ENCODE results near the gene PPP6R3. TPM values are rescaled to one million over a fixed set of nuclear protein-coding genes. Genes with fewer than 3 reads are reported as not detected.
A peak's percentile ranks its signal among the peaks of the same experiment; 100 is the strongest.
"Not testable (repeated sequence)": the region's sequence is repeated elsewhere in the genome, so short reads cannot be mapped to it uniquely, and the experiment has no call there.

PPP6R3 gene
- total and polyA plus RNA-seq, 5 experiments from 2014 or later, result 44.0 to 169 (median 46.6) TPM

DNA sequence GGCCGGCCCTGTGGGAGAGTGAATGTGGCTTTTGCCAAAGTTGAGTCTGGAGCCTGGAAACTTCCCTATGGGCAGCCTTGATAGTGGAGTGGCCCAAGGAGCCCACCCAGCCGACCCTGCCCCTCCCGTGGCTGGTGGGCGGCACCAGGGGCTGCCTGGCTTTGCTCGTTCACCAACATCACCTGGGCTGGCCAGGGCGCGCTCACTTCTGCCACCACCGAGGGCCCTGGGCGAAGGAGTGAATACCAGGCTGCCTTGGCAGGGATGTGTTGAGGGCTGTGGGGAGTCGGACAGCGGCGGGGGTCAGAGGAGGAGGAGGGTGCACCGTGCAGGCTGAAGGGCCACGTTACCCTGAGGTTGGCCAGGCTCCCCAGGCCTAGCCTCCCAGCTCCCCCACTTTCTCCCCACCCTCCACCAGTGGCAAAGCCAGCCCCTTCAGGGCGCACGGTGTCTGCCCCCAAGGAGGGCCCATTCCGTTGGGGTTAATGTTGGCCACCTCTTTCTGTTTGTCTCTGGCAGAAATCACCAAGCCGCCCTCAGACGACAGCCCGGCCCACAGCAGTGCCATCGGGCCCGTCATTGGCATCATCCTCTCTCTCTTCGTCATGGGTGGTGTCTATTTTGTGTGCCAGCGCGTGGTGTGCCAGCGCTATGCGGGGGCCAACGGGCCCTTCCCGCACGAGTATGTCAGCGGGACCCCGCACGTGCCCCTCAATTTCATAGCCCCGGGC, 22.5 kb upstream of the PPP6R3 start:
- Mint-ChIP-seq H3K27ac (peak overlapping the region in 1 of 10 donors; percentile 18), H3K9me3 (no peaks in the 10 kb centered on the region), H3K4me3 (no peak overlapping the region), H3K36me3 (no peaks in the 10 kb centered on the region), H3K4me1 (peaks cover 0 to 18% (median 2%) of the 10 kb centered on the region in 4 donors), H3K27me3 (no peaks in the 10 kb centered on the region)
- no peak for ATAC-seq
- no peak for DNase-seq
- POLR2A ChIA-PET, result no interaction called here

DNA sequence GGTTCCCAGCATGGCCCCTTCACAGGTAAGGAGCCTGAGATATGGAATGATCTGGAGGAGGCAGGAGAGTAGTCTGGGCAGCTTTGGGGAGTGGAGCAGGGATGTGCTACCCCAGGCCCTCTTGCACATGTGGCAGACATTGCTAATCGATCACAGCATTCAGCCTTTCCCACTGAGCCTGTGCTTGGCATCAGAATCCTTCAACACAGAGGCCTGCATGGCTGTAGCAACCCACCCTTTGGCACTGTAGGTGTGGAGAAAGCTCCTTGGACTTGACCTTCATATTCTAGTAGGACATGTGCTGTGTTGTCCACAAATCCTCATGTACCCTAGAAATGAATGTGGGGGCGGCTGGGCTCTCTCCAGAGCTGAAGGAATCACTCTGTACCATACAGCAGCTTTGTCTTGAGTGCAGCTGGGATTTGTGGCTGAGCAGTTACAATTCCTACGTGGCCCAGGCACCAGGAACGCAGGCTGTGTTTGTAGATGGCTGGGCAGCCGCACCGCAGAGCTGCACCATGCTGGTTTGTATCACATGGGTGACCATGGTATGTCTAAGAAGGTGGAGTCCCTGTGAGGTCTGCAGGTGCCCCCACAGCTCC, 21.8 kb upstream of the PPP6R3 start:
- DNase-seq, result no peak

DNA sequence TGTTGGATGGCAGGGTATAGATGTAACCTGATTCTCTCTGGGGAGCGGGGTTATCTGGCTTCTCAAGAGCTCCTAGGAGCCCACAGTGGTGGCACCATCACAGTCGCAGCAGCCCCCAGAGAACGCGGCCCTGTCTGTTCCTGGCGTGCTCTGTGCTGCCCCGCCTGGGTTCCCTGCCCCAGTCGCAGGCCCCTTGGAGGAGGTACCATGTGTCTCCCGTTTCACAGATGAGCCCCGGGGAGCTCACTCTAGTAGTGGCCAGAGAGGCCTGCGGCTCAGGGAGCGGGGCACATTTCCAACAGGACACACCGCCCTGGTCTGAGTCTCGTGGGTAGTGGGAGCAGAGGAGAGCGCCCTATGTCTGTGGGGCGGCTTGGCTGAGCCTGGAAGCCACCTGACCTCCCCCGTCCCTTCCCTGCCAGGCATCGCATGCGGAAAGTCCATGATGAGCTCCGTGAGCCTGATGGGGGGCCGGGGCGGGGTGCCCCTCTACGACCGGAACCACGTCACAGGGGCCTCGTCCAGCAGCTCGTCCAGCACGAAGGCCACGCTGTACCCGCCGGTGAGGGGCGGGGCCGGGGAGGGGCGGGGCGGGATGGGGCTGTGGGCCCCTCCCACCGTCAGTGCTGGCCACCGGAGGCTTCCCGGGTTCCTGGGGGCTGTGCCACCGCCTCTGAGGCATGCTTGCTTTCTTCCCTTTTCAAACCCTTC, 21.0 kb upstream of the PPP6R3 start:
- peaks cover 0 to 18% (median 2%) of the 10 kb centered on the region in 4 donors for H3K4me1 Mint-ChIP-seq
- H3K4me3 Mint-ChIP-seq, result no peak overlapping the region
- H3K27me3 Mint-ChIP-seq, result no peaks in the 10 kb centered on the region
- no peaks in the 10 kb centered on the region for H3K36me3 Mint-ChIP-seq
- POLR2A ChIA-PET, result no interaction called here
- no peak for ATAC-seq
- H3K9me3 Mint-ChIP-seq, result no peaks in the 10 kb centered on the region
- no peak for DNase-seq
- H3K27ac Mint-ChIP-seq, result no peak overlapping the region

More for the DNA sequence above, 21.8 kb upstream of the PPP6R3 start:
- H3K27ac Mint-ChIP-seq, result peak overlapping the region in 1 of 10 donors; percentile 18
- H3K4me1 Mint-ChIP-seq, result peaks cover 0 to 18% (median 2%) of the 10 kb centered on the region in 4 donors
- no peaks in the 10 kb centered on the region for H3K9me3 Mint-ChIP-seq
- POLR2A ChIA-PET, result no interaction called here
- no peaks in the 10 kb centered on the region for H3K36me3 Mint-ChIP-seq
- H3K4me3 Mint-ChIP-seq, result no peak overlapping the region
- H3K27me3 Mint-ChIP-seq, result no peaks in the 10 kb centered on the region
- no peak for ATAC-seq

- POLR2A ChIA-PET, result interaction anchor here (1.0 kb wide), 1 partner anchor 20 kb away, joined by 3 read pairs; the partner anchor contains the start of gene PPP6R3
- H3K27ac Mint-ChIP-seq, result peak overlapping the region in 1 of 10 donors; percentile 85
Measured at GRCh38 chr11:68440224-68440623, 20.3 kb upstream of the PPP6R3 start.

DNA sequence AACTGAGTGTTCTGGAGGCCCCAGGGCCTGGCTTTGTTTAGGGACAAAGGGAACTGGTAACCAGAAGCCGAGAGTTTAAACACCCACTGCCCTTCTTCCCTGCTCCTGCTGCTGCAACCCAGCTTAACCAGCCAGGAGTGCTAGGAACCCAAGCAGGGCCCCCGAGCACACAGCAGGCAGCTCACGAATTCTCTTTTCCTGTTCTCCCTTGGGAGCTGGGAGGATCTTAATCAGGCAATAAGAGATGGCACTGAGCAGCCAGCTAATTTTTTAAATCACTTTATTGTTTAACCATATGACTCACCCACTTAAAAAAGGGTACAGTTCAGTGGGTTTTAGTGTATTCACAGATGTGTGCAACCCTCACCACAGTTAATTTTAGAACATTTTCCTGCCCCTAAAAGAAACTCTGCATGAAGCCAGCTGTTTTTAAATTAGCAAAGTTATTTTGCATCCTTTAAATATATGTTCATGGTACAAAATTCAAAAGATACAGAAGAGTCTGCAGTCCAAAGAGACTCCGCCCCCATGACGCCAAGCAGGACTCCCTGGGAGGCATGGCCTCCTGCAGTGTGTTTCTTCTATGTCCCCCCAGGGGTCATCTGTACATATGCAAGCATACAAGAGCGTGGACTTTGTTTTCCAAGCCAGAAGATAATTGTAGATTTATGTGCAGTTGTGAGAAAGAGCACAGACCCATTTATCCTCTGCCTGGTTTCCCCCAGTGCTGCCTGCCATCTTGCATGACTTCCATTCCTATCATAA, 18.9 kb upstream of the PPP6R3 start:
- Mint-ChIP-seq H3K4me3 (peak overlapping the region in 1 of 10 donors; percentile 28), H3K9me3 (no peaks in the 10 kb centered on the region), H3K27ac (peak overlapping the region in 2 of 10 donors; percentile 26 to 28), H3K27me3 (no peaks in the 10 kb centered on the region), H3K4me1 (peaks cover 0 to 18% (median 2%) of the 10 kb centered on the region in 4 donors), H3K36me3 (no peaks in the 10 kb centered on the region)
- POLR2A ChIA-PET, result no interaction called here
- ATAC-seq (no peak), DNase-seq (no peak)

More at GRCh38 chr11:68440224-68440623, 20.3 kb upstream of the PPP6R3 start:
- H3K4me1 Mint-ChIP-seq, result peaks cover 0 to 18% (median 2%) of the 10 kb centered on the region in 4 donors
- H3K27me3 Mint-ChIP-seq, result no peaks in the 10 kb centered on the region
- no peaks in the 10 kb centered on the region for H3K9me3 Mint-ChIP-seq
- ATAC-seq (no peak), DNase-seq (no peak)
- no peak overlapping the region for H3K4me3 Mint-ChIP-seq
- no peaks in the 10 kb centered on the region for H3K36me3 Mint-ChIP-seq

- POLR2A ChIA-PET, result no interaction called here
- H3K36me3 Mint-ChIP-seq, result no peaks in the 10 kb centered on the region
- ATAC-seq (no peak), DNase-seq (no peak)
- H3K4me1 Mint-ChIP-seq, result peaks cover 2 to 18% (median 2%) of the 10 kb centered on the region in 4 donors
- no peaks in the 10 kb centered on the region for H3K9me3 Mint-ChIP-seq
- no peak overlapping the region for H3K27ac Mint-ChIP-seq
- H3K4me3 Mint-ChIP-seq, result no peak overlapping the region
- no peaks in the 10 kb centered on the region for H3K27me3 Mint-ChIP-seq
Measured at GRCh38 chr11:68442433-68442832, 18.1 kb upstream of the PPP6R3 start.

DNA sequence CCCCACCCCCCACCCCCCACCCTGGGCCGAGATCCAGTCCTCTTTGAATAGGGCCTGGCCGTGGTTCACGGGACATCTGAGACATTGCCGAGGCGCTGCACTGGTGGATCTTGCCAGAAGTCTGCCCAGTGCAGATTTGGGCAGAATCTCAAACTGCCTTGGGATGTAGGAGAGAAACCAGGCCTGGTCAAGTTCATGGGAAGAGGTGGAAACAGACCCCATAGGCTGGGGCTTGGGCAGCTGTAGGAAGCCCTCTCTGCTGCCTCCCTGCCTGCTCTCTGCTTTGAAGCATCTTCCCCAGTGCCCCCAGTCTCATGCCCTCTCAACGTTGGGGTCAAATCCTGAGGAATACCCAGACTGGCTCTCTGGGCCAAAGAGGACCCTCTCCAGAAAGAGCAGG, 16.0 kb upstream of the PPP6R3 start:
- Mint-ChIP-seq H3K4me1 (peaks cover 2 to 19% (median 7%) of the 10 kb centered on the region in 4 donors), H3K27me3 (no peaks in the 10 kb centered on the region)
- DNase-seq, result no peak

DNA sequence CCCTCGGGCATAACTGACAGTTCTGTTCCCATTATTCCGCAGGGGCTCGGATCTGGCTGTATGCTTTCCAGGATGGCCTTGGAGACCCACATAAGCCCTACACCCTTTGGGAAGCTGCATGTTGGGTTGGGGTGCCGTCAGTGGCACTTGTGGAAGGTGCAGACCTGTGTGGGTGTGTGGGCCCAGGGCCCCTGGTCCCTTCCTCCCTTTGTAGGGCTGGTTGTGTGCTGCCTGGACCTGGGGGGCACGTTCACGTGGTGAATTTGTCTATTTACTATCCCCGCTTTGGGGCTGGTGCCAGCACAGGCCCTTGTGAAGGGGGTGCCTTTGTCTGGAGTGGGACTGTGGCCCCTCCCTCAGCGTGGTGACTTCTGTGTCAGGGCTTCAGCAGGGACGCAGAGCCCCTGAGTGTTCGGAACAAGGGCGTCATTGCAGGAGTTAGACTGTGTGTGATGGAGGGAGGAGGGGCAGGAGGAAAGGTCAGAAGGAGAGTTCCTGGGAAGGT, 15.0 kb upstream of the PPP6R3 start:
- Mint-ChIP-seq H3K27me3 (no peaks in the 10 kb centered on the region), H3K36me3 (peaks cover 0 to 2% (median 0%) of the 10 kb centered on the region in 3 donors), H3K4me3 (no peak overlapping the region), H3K9me3 (no peaks in the 10 kb centered on the region), H3K4me1 (peaks cover 1 to 19% (median 7%) of the 10 kb centered on the region in 4 donors), H3K27ac (peak overlapping the region in 1 of 10 donors; percentile 39)
- DNase-seq (no peak), ATAC-seq (no peak)
- POLR2A ChIA-PET, result no interaction called here

More for the DNA sequence above, 16.0 kb upstream of the PPP6R3 start:
- no peak overlapping the region for H3K4me3 Mint-ChIP-seq
- H3K27ac Mint-ChIP-seq, result no peak overlapping the region
- H3K9me3 Mint-ChIP-seq, result no peaks in the 10 kb centered on the region
- ATAC-seq, result no peak
- POLR2A ChIA-PET, result no interaction called here
- H3K36me3 Mint-ChIP-seq, result peaks cover 0 to 2% (median 0%) of the 10 kb centered on the region in 3 donors

- POLR2A ChIA-PET, result no interaction called here
- Mint-ChIP-seq H3K27me3 (no peaks in the 10 kb centered on the region), H3K36me3 (peaks cover 0 to 2% (median 0%) of the 10 kb centered on the region in 3 donors), H3K27ac (no peak overlapping the region), H3K4me3 (no peak overlapping the region), H3K4me1 (peaks cover 0 to 16% (median 7%) of the 10 kb centered on the region in 4 donors), H3K9me3 (no peaks in the 10 kb centered on the region)
- DNase-seq (no peak), ATAC-seq (no peak)
Measured at GRCh38 chr11:68446046-68446725, 14.4 kb upstream of the PPP6R3 start.

GRCh38 chr11:68447015-68447801, 13.3 kb upstream of the PPP6R3 start:
- Mint-ChIP-seq H3K27ac (peak overlapping the region in 4 of 10 donors; percentile 34 to 71 (median 53)), H3K27me3 (no peaks in the 10 kb centered on the region), H3K4me1 (peaks cover 0 to 7% (median 6%) of the 10 kb centered on the region in 4 donors), H3K36me3 (peaks cover 0 to 2% (median 0%) of the 10 kb centered on the region in 3 donors), H3K9me3 (no peaks in the 10 kb centered on the region), H3K4me3 (peak overlapping the region in 1 of 10 donors; percentile 38)
- peak; percentile 54 to 86 (median 73) for DNase-seq
- POLR2A ChIA-PET, result interaction anchor here (1.9 kb wide), 1 partner anchor 13 kb away, joined by 4 read pairs; no protein-coding TSS in a partner anchor
- ATAC-seq, result peak; percentile 100

DNA sequence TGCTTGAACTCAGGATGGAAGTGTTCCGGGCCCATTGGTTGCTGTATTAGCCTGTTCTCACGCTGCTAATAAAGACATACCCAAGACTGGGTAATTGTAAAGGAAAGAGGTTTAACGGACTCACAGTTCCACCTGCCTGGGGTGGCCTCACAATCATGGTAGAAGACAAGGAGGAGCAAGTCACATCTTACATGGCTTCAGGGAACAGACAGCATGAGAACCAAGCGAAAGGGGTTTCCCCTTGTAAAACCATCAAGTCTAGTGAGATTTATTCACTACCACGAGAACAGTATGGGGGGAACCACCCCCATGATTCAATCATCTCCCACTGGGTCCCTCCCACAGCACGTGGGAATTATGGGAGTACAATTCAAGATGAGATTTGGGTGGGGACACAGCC, 12.6 kb upstream of the PPP6R3 start:
- DNase-seq, H3K9me3 Mint-ChIP-seq, H3K4me3 Mint-ChIP-seq, H3K4me1 Mint-ChIP-seq, H3K36me3 Mint-ChIP-seq, H3K27me3 Mint-ChIP-seq, ATAC-seq: not testable (repeated sequence)
- POLR2A ChIA-PET, result interaction anchor here (1.9 kb wide), 1 partner anchor 12 kb away, joined by 4 read pairs; no protein-coding TSS in a partner anchor
- H3K27ac Mint-ChIP-seq, result peak overlapping the region in 1 of 10 donors; percentile 34

Data from naive thymus-derived CD8-positive, alpha-beta T cell (primary cell).